Stimulated activated CD4-positive, alpha-beta T cell treated with anti-CD3 and anti-CD28 coated beads, TNF-alpha, amount 100 ng/mL, for 1 hour (primary cell): Measurements from ENCODE around the gene NEDD4.
"Not testable (repeated sequence)": the region's sequence is repeated elsewhere in the genome, so short reads cannot be mapped to it uniquely, and the experiment has no call there.

Experiments
- DNase-seq, 3 donors: peaks; one replicate each; pipeline ENCODE4 v3.0.0-alpha.2; 2020; ENCODE audit warnings: low read depth in 3 of 3, low spot score in 1 of 3

The NEDD4 gene

GRCh38 chr15:55834331-55834730 is 159.1 kb downstream of the NEDD4 start:
- DNase-seq: no peak

- no peak for DNase-seq
These were observed 163.6 kb downstream of the NEDD4 start for GRCh38 chr15:55829826-55830225.

- no peak for DNase-seq
These were observed 165.5 kb downstream of the NEDD4 start for GRCh38 chr15:55827955-55828354.

DNA sequence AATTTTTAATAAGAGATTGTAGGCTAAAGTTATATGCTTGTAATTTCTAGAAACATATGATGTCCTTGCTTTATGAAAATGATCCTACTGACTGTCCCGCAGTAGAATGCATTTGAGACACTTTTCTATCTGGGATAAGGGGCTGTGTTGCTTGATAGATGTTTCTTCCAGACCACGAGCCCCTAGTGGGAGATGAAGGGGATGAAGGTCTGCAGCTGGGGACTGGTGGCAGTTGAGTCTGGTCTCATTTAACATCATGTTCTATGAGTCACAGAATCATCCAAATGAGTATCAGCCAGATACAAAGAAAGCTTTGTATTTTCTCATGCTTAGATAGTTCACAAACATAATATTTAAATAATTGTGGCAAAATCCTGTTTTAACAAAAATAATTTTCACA is 166.2 kb downstream of the NEDD4 start:
- DNase-seq: no peak

- DNase-seq: no peak
These were observed 168.4 kb downstream of the NEDD4 start for GRCh38 chr15:55824857-55825613.

DNA sequence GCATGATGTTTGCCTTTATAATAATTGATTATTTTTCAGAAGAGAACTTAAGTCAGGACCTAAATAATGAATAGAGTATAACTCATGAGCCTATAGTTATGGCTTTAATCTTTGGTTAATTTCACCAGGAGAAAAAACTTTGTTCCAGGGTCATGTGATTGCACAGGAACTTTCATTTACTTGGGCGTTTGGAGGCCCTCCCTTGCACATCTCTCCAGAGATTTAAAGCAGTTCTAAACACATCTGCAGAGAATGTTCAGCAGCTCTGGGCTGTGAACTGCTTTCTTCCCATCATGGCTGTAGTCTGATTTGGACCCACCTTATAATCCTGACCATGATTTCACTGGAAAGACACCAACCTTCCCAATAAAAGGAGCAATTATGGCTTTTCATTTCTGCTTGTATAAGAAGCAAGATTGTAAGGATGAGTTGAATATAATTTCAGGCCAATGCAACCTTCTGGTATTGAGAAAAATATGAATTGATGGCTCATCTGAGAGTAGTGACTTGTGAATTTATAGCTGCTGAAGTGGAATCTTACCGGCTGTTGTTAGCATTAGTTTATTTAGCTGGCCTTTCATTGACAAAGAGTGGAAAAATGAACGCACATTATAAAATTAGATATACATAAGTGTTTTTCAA is 169.6 kb downstream of the NEDD4 start:
- no peak for DNase-seq

GRCh38 chr15:55823191-55823670 is 170.2 kb downstream of the NEDD4 start:
- no peak for DNase-seq

GRCh38 chr15:55821740-55822139 is 171.7 kb downstream of the NEDD4 start:
- not testable (repeated sequence) for DNase-seq

DNA sequence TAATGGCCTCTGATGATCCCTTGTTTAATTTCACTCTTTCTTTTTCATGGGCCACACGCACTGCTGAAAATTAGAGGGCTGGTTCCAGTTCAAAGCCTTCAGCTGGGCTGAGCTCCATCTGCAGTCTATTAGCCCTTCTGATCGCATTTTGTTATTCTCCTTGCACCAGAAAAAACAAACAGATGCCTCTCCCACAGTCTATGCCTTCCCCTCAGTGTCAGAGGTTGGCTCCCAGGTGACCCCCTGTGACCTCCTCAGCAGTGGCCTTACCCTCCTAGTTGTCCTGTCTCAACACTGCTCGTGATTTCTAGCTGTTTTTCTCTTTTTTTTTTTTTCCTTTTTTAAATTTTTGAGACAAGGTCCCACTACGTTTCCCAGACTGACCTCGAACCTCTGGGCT is 173.4 kb downstream of the NEDD4 start:
- DNase-seq: no peak

GRCh38 chr15:55819397-55820034 is 173.9 kb downstream of the NEDD4 start:
- no peak for DNase-seq

DNA sequence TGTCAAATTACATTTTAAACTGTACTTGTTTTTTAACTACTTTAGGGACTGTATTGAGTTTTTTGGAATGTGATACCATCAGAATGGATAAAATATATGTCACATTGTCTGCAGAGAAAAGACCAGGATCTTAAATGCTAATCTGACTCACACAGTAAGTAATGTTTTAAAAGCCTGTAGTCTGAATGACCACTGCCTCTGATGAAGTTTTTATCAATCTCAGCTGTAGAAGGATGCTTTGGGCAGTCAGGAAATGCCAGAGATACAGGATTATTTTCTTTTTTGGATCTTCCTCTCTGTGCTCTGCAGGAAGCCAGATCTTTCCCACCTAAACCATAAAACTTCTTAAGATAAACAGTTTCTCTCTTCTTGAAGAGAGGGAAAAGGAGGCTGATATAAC is 177.4 kb downstream of the NEDD4 start:
- DNase-seq: no peak

DNA sequence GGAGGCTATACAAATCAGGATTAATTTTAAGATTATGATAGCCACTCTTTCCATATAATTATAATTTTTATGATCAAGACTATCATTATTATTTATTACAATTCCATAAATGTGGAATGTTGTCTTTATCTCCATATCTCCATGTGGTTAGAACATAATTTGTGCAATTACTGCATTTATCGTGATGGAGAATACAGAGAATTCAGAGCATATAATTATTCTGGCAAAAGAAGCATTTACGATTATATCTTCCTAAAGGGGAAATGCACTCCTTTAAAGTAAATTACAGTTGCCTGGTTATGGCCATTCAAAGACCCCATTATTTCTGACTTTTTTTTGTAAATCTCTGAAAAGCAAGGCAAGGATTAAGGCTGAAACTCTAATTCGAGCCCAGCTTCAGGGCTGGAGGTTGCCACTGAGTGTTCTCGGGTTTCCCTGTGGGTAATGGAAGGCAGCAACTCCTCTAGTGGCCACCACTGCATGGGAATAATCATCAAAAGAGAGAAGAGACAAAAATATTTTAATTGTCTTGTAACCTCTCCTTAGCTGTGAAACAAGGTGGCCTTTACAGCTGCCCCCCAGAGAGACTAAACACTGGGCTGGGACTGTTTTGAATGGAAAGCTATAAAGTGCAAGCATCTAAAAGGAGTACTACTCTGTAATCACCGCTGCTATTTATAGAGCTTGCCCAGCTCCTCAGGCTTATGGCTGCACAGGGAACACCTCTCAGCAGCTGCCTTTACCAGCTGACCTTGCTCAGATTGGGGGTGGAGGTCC is 190.6 kb downstream of the NEDD4 start:
- DNase-seq: no peak

- DNase-seq: no peak
These were observed 193.2 kb downstream of the NEDD4 start for GRCh38 chr15:55800216-55800615.

DNA sequence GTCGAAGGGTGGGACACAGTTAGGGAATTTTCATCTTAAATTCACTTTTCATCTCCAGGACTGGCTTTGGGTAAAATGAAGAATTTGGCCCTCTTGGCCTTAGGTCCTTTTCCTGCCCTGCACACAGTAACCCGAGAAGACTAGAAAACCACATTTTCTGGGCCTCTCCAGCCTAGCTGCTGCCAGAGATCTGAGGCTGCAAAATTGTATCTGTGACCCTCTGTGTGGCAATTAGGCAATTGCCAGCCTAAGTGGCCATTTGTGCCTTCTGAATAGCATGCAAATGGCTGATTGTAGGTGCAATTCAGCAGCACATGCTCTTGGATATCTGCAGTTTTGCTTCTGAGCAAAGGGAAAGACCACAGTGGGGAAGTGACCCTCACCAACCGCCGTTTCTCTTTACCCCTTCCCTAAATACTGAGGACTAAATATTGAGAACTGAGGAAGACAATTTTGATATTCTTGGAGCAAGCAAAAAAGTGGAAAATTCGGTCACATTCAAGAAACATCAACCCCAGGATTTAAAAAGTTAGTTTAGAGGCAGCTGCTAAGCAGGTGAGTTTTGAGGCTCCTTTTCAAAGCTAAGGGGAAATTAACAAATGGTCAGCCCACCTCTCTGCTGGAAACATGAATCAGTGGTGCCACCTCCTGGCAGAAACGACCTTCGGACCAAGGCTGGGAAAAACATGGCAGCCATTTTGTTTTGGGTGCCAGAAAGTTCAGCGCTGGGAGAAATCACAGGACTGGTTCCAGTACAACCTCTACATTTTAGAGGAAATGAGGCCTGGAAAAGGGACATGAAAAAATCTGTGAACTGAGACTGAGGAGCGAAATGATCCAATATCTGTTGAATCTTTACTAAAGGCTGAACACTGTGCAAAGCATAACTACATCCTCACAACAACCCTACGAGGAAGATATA is 193.9 kb downstream of the NEDD4 start:
- no peak for DNase-seq

GRCh38 chr15:55796321-55796965 is 197.0 kb downstream of the NEDD4 start:
- no peak for DNase-seq

DNA sequence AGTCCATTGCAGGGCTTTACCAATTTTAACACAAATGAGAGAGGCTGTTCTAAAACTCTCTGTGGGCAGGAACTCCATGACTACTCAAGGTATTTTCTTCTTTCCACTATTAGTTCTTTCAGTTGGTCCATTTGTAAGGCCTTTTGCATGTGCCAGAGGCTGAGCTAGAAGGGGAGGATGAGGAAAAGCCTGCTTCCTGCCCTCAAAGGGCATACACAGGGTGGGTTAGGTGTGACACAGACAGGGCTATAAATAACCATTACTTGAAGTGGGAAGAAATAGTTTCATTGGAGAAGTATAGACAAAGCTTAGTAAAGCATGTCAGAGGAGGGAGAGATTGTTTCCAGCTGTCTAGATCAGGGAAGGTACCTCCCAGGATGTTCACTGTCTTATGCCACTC is 198.4 kb downstream of the NEDD4 start:
- no peak for DNase-seq

GRCh38 chr15:55791551-55792400 is 201.6 kb downstream of the NEDD4 start:
- no peak for DNase-seq

DNA sequence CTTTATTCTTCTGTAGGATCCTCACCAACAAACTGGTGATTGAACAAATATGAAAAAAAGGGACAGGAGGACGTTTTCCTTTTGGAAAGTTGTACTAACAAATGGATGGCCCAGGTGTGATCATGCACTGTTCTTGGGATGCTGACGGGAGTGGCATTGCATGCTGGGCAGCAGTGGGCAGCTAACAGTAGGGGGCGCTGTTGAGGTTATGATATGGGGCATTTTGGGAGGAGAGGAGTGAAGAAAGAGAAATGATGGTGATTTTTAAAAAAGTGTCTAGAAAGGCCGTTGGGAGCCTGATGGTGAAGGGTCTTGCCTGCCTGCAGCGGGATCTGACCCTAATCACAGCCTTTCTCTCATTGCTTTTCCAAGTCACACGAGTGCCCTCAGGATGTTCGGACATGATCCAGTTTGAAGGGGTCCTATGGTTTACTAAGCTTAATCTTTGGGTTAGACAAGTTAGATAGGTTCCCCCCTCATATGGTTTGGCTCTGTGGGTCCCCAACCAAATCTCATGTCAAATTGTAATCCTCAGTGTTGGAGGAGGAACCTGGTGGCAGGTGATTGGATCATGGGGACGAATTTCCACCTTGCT is 204.2 kb downstream of the NEDD4 start:
- DNase-seq: peak in 1 of 3 donors; percentile 16

DNA sequence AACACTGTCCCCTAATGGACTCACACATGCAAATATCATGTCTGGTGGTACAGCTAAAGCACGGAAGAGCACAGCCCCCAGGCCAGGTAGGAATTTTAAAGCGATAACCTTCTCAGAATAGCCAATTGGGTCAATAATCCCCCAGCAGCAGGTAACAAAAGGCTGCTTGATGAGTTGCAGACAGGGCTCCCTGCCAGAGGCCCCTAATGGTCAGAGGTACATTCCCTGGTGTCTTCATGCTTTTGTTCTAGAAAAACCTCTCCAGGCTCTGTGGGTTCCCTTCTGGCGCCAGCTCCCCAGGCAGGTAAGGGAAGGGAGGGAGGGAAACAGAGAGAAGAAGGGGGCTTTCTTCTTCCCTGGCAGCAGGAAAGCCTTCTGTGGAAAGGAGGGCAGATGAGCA is 207.1 kb downstream of the NEDD4 start:
- no peak for DNase-seq
